GM19351 (cell line): ENCODE data around the gene LIMS3.
A peak's percentile ranks its signal among the peaks of the same experiment; 100 is the strongest.
"Not testable (repeated sequence)": the region's sequence is repeated elsewhere in the genome, so short reads cannot be mapped to it uniquely, and the experiment has no call there.

Experiments used
- ATAC-seq: cut with Tn5 transposase; IDR thresholded peaks from one replicate; pipeline ENCODE4 v1.9.1; 2021; ENCODE audit warnings: mild to moderate bottlenecking, moderate library complexity; ENCODE audit not compliant: unreplicated experiment

LIMS3 gene

DNA sequence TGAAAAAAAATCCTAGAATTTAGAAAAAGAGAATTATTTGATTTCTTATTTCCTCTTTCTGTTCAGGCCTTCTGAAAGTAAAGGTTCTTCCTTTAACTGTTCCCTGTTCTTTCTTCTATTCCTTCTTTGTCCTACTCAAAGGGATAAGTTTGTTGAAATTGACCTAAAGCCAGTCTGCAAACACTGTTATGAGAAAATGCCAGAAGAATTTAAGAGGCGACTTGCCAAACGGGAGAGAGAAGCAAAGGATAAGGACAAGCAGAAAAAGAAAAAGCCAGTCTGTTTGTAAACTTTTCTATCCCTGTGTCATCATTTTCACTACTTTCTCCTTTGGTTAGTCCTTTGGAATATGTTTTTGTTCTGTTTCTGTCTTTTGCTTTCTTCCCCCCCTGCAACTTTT is 26.0 kb downstream of the LIMS3 start:
- not testable (repeated sequence) for ATAC-seq

GRCh38 chr2:109927803-109928202 is 29.3 kb downstream of the LIMS3 start:
- ATAC-seq: not testable (repeated sequence)

GRCh38 chr2:109929222-109929621 is 30.7 kb downstream of the LIMS3 start:
- ATAC-seq: not testable (repeated sequence)

- not testable (repeated sequence) for ATAC-seq
These were observed 38.0 kb downstream of the LIMS3 start for GRCh38 chr2:109936534-109936933.

DNA sequence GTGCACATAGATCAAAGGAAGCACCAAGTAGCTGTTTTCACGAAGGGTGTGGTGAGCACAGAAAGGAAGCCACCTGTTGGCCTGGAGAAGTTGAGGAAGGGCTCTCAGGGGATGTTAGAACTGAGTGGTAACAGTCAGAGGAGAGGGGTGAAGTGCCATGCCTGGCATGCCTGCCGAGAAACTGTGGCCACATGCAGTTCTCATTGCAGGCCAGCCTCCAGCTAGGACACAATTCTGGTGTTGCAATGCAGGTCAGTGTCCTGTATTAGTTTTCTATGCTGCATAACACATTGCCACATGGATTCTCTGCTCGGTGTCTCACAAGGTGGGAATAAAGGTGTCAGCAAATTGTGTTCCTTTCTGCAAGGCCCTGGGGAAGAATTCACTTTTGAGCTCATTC is 46.9 kb downstream of the LIMS3 start:
- ATAC-seq: not testable (repeated sequence)

GRCh38 chr2:109947262-109947958 is 48.9 kb downstream of the LIMS3 start:
- ATAC-seq: not testable (repeated sequence)

DNA sequence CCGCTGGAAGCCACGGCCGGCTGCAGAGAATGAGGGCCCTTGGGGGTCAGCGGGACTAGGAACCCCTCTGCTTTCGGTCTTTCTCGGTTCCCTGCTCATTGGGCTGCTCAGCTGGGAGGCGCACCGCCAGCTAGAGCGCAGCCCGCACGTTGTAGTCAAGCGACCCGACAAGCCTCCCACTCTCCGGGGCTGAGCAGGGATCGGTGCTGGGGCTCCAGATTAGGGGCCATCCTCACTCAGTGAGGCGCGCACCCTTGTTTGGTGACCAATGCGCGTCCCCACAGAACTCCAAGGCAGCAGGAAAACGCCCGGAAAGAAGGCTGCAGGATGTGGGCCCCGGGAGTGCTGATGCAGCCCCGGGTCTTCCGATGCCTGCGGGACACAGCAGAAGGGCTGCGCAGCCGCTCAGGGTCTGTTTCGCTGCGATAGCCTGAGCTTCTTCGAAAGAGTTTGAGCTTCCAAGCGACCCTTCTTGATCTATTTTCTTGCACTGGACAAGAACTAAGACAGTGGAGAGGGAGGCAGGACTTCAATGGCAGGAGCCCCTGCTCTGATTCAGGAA is 49.6 kb downstream of the LIMS3 start:
- ATAC-seq: not testable (repeated sequence)

- ATAC-seq: not testable (repeated sequence)
These were observed 51.8 kb downstream of the LIMS3 start for GRCh38 chr2:109950146-109950843.

DNA sequence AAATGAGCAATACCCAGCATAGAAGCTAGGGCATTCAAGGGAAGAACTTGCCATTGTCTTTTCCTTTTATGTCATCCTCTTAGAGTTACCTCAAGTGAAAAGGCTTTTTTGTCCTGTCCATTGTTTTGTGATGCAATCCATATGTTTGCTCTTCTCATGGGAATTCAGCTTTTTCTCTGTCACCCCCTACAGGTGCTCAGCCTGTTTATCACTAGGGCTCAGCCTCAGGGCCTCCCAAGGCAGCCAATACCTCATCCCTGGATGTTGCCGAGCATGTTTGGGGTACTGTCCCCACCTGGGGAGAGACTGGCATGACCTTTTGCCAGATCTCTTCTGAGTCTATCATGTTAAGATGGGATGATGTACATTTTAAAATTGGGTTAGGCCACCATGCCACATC is 65.5 kb downstream of the LIMS3 start:
- not testable (repeated sequence) for ATAC-seq

DNA sequence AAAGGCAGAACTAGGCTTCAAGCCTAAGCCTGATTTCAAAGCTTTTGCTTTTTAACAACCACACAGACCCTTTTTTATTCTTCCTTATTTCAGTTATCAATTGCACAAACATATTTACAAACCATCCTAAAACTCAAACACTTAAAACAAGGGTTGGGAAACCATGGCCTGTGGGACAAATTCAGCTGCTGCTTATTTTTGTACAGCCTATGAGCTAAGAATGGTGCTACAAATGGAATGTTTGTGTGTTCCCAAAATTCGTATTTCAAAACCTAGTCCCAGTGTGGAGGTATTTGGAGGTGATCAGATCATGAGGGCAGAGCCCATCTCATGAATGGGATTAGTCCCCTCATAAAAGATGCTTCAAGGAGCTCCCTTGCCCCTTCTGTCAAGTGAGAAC is 67.0 kb downstream of the LIMS3 start:
- ATAC-seq: not testable (repeated sequence)

DNA sequence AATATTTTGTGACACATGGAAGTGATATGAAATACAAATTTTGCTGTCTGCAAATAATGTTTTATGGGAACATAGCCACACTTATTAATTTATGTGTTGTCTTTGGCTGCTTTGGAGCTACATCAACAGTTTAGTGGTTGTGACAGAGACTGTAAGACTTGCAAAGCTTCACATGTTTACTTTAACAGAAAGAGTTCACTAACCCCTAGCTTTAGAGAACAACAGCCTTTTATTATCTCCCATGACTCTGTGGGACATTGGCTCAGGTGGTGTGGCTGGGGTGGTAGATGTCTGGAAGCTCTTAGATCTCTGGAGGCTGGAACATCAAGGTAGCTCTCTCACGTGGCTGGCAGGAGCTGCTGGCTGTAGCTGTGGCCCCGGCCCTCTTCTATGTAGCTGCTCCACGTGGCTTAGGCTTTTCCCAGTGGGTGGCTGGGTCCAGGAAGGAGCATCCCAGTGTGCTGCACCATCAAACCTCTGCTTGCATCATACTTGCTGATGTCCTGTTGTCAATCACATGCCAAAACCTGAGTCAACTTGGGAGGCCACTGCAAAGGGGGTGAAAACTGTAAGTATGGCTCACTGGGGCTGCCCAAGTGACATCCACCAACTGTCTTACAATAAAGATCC is 67.7 kb downstream of the LIMS3 start:
- ATAC-seq: not testable (repeated sequence)

GRCh38 chr2:109966858-109967257 is 68.4 kb downstream of the LIMS3 start:
- ATAC-seq: not testable (repeated sequence)

GRCh38 chr2:109969864-109970263 is 71.4 kb downstream of the LIMS3 start:
- peak; percentile 72 for ATAC-seq

DNA sequence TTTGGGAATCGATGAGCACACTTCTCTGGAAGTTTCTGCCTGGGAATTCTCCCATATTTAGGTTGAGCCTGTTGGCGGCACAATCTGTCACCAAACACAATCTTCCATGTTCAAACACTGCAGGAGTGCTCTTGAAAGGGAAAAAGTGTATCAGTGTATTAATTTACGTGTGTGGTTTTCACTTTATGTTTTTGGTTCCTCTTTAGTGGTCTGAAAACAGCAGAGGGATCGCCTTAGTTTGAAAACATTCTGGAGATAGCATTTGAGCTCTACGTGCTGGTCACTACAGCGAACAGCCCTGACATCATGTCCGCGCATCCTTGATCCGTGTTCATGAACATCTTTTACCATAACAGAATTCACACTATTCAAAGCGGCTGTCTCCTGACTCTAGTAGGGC is 73.2 kb downstream of the LIMS3 start:
- ATAC-seq: not testable (repeated sequence)
